ENCODE data around the gene PDE7B.

PDE7B gene

DNA sequence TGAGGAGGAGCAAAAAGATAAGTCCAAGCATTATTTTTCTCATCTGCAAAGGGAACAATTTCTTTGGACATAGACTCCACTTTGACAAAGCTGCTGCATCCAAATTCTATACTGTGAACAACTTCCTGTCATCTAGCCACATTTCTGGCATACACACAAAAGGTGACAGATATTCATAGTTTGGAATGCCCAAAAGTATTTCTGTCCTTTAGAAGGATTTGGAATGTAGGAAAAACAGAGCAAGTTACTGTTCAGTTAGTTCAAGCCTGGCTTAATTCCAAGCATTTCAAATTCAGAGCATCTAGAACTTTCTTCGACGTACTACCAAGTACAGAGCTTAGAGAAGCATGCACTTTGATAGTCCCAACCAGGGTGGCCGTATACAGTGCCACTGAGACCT lies 134.0 kb downstream of the PDE7B start:
- TF ChIP-seq, protein P1, sequence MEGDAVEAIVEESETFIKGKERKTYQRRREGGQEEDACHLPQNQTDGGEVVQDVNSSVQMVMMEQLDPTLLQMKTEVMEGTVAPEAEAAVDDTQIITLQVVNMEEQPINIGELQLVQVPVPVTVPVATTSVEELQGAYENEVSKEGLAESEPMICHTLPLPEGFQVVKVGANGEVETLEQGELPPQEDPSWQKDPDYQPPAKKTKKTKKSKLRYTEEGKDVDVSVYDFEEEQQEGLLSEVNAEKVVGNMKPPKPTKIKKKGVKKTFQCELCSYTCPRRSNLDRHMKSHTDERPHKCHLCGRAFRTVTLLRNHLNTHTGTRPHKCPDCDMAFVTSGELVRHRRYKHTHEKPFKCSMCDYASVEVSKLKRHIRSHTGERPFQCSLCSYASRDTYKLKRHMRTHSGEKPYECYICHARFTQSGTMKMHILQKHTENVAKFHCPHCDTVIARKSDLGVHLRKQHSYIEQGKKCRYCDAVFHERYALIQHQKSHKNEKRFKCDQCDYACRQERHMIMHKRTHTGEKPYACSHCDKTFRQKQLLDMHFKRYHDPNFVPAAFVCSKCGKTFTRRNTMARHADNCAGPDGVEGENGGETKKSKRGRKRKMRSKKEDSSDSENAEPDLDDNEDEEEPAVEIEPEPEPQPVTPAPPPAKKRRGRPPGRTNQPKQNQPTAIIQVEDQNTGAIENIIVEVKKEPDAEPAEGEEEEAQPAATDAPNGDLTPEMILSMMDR (IDR thresholded peaks at IDR 0.05; ENCODE audit: borderline replicate concordance, control extremely low read depth, extremely low read depth, insufficient read depth, missing control alignments), result no peak
- no peak for DNase-seq (ENCODE audit: low spot score)
- in situ Hi-C loops (cut with MboI; ENCODE audit: low sequenced_read_pairs, unreplicated experiment), result no loop called here

DNA sequence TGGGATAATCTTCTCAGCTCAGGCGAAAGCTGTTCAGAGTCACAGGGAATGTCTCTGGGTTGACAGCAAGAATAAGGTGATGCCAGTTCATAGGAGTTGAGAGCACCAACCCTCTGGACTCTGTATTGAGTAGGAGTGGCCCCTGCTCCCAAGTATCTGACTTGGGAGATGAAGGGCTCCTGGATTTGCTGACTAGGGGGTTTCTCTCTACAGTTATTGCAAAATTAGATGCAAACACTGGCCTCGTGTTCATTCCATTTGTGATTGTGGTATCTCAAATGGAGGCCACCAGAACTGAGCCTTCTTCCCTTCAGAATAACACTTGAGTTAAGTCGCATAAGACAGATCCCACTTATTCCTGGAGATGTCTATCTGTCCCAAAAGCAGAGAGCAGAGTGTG lies 135.7 kb downstream of the PDE7B start:
- TF ChIP-seq, protein P1 (IDR thresholded peaks at IDR 0.05; ENCODE audit: borderline replicate concordance, control extremely low read depth, extremely low read depth, insufficient read depth, missing control alignments), result no peak
- no peak for DNase-seq (ENCODE audit: low spot score)
- in situ Hi-C loops (cut with MboI; ENCODE audit: low sequenced_read_pairs, unreplicated experiment), result no loop called here

DNA sequence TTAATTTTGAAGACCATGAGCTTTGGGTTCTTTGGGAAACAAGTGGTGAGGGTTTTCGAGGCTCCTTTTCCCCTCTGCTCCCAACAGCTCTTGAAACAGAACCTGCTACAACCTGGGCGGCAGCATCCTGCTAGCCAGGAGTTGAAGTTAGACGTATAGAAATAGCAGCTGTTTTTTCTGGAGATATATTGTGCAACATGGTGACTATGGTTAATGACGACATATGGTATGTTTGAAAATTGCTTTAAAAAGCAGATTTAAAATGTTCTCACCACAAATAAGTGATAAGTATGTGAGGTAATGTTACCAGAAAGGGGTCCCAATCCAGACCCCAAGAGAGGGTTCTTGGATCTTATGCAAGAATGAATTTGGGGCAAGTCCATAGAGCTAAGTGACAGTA lies 138.9 kb downstream of the PDE7B start:
- TF ChIP-seq, protein P1 (IDR thresholded peaks at IDR 0.05; ENCODE audit: borderline replicate concordance, control extremely low read depth, extremely low read depth, insufficient read depth, missing control alignments), result no peak
- in situ Hi-C loops (cut with MboI; ENCODE audit: low sequenced_read_pairs, unreplicated experiment), result no loop called here
- no peak for DNase-seq (ENCODE audit: low spot score)

DNA sequence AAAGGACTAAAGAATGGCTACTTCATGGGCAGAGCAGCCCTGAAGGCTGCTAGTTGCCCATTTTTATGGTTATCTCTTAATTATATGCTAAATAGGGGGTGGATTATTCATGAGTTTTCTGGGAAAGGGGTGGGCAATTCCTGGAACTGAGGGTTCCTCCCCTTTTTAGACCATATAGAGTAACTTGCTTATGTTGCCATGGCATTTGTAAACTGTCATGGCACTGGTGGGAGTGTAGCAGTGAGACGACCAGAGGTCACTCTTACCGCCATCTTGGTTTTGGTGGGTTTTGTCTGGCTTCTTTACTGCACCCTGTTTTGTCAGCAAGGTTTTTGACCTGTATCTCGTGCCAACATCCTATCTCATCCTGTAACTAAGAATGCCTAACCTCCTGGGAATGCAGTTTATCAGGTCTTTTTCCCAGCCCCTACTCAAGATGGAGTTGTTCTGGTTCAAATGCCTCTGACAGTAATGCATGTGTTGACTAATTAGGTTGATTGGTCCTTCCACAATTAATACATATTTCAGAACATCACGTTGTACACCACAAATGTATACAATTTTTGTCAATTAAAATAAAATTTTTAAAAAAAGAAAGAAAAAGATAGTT lies 139.5 kb downstream of the PDE7B start:
- DNase-seq (ENCODE audit: low spot score), result no peak
- in situ Hi-C loops (cut with MboI; ENCODE audit: low sequenced_read_pairs, unreplicated experiment), result no loop called here
- TF ChIP-seq, protein P1 (IDR thresholded peaks at IDR 0.05; ENCODE audit: borderline replicate concordance, control extremely low read depth, extremely low read depth, insufficient read depth, missing control alignments), result no peak

DNA sequence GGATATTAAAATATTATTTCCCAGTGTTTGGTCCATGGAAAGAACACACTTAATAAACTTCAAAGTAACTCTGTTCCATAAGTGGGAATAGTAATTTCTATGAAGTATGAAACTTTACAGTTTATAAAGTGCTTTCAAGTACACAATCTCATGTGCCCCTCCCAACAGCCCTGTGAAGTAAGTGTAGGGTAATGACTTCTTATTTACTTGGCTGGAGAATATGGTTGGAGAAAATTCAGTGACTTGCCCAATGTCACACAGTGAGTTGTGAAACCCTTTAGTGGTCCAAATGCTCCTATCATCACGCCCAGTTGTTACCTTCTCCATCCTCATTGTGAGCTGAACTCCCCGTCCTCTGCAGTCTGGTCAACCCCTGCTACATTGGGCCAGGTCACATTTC lies 141.2 kb downstream of the PDE7B start:
- TF ChIP-seq, protein P1 (IDR thresholded peaks at IDR 0.05; ENCODE audit: borderline replicate concordance, control extremely low read depth, extremely low read depth, insufficient read depth, missing control alignments), result no peak
- no peak for DNase-seq (ENCODE audit: low spot score)
- in situ Hi-C loops (cut with MboI; ENCODE audit: low sequenced_read_pairs, unreplicated experiment), result no loop called here

DNA sequence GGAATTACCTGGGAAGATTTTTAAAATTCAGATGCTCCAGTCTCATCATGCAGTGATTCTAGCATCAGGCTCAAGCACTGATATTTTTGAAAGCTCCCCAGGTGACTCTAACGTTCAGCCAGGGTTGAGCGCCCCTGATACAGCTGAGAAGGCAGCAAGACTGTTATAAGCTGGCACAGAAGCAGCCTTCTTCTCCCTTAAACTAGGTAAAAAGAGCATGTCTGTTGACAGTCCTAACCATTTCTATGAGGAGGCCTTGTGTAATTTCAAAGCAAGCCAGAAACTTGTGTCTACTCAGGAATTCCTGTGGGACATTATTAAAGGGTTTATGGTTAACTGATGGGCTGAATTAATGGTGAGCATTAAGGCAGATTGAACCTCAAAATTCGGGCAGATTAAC lies 141.9 kb downstream of the PDE7B start:
- TF ChIP-seq, protein P1 (IDR thresholded peaks at IDR 0.05; ENCODE audit: borderline replicate concordance, control extremely low read depth, extremely low read depth, insufficient read depth, missing control alignments), result no peak
- in situ Hi-C loops (cut with MboI; ENCODE audit: low sequenced_read_pairs, unreplicated experiment), result no loop called here
- DNase-seq (ENCODE audit: low spot score), result no peak

All from GM13976 (cell line).